GM18951 (cell line): ENCODE measurements around the gene FBXO34.

Experiments
- POLR2A ChIP-seq: IDR thresholded peaks from 4 replicates; pipeline ENCODE4 v1.6.1; 2011; ENCODE audit warnings: mild to moderate bottlenecking; ENCODE audit not compliant: insufficient read length, insufficient read depth; ENCODE audit errors: extremely low read depth
- in situ Hi-C: fragments of 300-500 bp; cut with MboI; formaldehyde crosslinking; loops from one replicate; pipeline ENCODE4 v1.12.0; 2022; ENCODE audit warnings: low sequenced_read_pairs, mixed read lengths, inconsistent platforms; ENCODE audit not compliant: unreplicated experiment

FBXO34 gene, protein sequence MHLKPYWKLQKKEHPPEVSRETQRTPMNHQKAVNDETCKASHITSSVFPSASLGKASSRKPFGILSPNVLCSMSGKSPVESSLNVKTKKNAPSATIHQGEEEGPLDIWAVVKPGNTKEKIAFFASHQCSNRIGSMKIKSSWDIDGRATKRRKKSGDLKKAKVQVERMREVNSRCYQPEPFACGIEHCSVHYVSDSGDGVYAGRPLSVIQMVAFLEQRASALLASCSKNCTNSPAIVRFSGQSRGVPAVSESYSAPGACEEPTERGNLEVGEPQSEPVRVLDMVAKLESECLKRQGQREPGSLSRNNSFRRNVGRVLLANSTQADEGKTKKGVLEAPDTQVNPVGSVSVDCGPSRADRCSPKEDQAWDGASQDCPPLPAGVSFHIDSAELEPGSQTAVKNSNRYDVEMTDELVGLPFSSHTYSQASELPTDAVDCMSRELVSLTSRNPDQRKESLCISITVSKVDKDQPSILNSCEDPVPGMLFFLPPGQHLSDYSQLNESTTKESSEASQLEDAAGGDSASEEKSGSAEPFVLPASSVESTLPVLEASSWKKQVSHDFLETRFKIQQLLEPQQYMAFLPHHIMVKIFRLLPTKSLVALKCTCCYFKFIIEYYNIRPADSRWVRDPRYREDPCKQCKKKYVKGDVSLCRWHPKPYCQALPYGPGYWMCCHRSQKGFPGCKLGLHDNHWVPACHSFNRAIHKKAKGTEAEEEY

DNA sequence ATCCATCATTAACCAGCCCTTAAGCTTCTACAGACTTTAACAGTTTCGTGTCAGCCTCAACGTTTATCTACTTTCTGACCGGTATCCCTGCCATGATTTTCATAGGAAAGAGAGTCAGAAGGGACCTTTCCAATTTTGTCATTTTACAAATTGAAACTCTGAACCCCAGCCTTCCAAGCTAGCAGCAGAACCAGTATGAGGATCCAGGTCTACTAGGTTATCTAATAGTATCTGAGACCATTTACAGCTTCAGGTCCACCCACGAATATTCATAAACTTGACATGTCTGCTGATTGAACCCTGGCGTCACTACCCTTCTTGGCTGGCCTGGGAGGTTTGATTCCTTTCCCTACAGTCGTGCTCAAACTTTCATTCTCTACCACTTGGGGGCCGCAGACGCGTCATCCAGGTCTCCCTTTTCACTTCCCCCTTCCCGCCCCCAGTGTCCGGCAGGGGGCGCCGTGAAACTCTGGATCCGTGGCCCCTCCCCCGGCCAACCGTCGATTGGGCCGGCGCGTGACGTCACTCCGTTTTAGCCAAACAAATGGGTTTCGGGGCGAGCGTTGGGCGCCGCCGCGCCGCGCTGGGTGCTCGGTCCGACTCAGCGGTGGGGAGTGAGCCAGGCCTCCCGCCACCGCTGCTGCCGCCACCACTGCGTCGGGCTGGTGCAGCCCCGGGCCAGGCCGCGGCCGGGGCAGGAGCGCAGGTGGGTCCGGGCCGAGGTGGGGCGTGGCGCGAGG, at the start of gene FBXO34:
Gene FBXO34 (plus strand): TSS at position 590 of the 740 bp plus-strand sequence. CDS start 78,970 bp downstream, outside the sequence.
- TF ChIP-seq POLR2A: peak; percentile 89
- in situ Hi-C loops: no loop called here

DNA sequence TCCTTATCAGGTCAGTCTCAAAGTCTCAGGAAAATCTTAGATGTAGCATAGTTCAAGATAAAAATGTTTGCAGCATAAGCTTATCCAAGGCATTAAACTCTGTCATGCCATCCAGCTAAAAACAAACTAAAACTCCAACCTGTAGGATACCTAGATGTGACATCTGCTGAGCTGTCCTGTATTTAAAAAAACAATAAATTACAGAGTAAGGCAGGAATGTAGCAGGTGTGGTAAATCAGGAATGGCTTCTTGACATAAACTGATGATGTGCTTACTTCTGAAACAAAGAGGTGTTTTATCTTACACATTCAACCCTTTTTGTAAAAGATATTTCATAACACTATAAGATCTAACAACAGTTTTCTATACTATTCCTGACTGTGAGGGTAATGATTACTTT, 49.3 kb upstream of the FBXO34 start:
- in situ Hi-C loops: no loop called here
- TF ChIP-seq POLR2A: no peak

DNA sequence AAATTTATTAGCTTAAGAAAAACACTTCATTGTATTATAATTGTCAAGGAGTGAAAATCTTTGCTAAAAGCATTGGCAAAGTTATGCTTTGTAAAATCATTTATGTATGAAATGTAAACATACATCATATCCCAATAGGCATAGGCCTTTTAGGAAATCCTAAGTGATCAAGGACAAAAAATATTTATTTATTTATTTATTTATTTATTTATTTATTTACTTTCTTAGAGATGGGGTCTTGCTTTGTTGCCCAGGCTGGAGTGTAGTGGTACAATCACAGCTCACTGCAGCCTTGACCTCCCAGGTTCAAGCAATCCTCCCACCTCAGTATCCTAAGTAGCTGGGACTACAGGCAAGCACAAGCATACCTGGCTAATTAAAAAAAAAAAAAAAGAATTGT, 47.9 kb upstream of the FBXO34 start:
- no peak for TF ChIP-seq POLR2A
- in situ Hi-C loops: no loop called here

DNA sequence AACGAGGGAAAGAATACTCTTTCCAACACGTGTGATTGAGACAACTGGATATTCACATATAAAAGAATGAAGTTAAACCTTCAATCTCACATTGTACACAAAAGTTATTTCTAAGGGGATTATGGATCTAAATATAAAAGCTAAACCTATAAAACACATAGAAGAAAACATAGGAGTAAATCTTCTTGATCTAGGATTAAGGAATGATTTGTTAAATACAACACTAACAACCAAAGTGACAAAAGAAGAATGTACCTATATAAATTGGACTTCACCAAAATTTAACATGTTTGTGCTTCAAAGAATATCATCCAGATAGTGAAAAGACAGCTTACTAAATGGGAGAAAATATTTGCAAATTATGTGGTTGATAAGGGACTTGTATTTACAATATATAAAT, 43.0 kb upstream of the FBXO34 start:
- in situ Hi-C loops: loop anchor here (25.0 kb wide), 1 partner anchor 1234 kb away; no protein-coding TSS in a partner anchor
- TF ChIP-seq POLR2A: no peak

DNA sequence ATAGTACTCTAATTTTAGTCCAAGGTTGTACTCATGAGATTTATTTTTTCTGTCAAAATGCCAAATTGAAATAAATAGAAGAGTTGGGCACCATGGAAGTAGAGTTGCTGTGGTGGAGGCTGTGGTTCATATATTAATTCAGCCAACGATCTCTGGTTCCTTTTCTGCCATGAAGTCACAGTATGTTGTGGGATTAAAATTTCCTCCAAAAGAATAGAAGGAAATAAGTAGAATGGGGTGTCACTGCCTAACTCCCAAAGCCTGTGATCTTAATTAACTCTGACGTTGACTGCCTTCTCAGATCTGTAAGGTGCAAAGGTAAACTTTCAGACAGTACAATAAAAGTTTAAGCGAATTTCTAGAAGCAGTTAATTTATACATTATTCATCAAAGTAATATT, 37.6 kb upstream of the FBXO34 start:
- TF ChIP-seq POLR2A: no peak
- in situ Hi-C loops: loop anchor here (25.0 kb wide), 1 partner anchor 1229 kb away; no protein-coding TSS in a partner anchor

DNA sequence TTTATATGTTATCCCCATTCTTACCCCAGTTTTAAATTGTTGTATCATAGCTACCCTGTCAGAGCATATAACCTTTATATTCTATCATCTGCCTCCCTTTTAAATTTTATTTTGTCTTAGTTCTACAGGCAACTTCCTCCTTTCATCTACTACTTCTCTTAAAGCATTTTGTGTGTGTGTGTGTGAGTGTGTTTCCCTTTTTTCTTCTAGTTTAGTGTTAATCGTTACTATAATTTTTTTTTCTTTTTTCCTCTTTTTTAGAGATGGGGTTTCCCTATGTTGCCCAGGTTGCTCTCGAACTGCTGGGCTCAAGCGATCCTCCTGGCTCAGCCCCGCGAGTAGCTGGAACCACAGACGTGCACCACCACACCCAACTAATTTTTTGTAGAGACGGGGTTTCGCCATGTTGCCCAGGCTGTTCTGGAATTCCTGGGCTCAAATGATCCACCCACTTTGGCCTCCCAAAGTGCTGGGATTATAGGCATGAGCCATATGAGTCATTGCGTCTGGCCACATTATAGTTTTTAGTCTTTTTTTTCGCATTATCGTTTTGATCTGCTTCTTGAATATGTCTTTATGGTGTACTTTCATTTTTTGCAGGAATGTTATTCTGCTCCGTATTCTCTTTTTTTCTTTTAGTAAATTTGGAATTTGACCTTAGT, 33.1 kb upstream of the FBXO34 start:
- TF ChIP-seq POLR2A: no peak
- in situ Hi-C loops: loop anchor here (25.0 kb wide), 1 partner anchor 1224 kb away; no protein-coding TSS in a partner anchor

DNA sequence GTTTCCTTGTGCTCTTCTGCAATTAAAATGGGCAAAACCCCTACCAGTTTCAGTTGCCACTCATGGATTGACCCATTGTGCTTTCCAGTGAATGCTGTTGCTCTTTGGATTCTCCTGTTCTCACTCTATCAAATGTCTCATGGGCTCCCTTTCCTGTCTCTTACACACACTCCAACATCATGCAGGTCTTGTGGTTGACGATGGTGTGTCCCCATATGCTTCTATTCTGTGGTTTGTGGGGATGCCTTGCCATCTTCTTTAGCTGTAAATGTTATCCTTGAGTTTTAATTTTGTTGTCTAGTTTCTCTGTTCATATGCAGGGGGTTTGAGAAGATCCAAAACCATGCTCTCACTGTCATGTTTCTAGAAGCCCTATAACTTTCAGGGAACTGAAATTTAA, 31.9 kb upstream of the FBXO34 start:
- in situ Hi-C loops: loop anchor here (25.0 kb wide), 1 partner anchor 1223 kb away; no protein-coding TSS in a partner anchor
- no peak for TF ChIP-seq POLR2A

DNA sequence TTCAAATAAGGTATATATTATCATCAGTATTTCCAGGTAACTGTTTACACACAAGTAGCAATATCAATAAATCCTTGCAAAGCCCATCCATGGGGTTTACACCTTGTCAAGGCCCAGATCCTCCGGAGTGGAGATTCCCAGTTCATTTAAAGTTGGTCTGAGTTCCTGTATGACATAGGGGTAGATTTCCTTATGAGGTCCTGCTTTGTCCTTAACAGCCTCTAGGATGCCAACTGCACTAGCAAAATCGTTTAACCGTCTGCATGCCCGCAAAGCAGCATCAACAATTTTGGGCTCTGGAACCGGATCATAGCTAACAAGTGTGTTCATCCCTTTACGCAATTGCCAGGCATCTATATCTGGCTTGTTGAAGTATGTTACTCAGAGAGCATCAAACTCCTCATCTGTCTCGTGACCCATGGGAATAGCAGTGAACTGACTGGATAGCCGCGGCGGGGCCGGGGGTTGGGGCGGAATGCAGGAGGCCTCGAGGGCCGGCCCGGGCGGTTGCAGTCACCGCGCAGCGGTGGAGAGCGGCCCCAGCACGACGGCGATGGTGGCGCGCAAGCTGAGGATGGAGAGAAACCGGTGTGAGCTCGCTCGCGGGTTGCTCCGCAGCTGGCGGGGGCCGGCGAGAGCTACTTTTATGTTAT, 30.6 kb upstream of the FBXO34 start:
- no peak for TF ChIP-seq POLR2A
- in situ Hi-C loops: loop anchor here (10.0 to 25.0 kb wide), 2 partner anchors 114 to 1222 kb away; no protein-coding TSS in a partner anchor

DNA sequence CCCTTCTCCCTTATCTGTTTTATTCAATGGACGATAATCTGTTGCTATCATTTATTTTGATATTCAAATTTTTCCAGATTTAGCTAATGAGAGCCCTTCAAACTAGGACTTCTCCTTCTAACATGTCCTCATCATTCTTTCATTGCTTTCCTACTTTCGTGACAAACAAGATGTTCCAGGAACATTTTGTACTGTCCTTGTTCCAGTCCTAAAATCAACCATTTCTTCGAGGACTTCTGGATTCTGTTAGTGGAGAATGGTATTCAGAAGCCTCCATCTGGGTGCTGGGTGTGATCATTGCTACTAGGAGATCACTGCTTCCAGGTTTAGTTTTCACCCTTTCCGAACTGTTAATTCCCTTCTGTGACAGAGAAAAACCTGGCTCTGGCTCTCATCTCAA, 29.5 kb upstream of the FBXO34 start:
- TF ChIP-seq POLR2A: no peak
- in situ Hi-C loops: loop anchor here (10.0 to 25.0 kb wide), 2 partner anchors 113 to 1221 kb away; no protein-coding TSS in a partner anchor

DNA sequence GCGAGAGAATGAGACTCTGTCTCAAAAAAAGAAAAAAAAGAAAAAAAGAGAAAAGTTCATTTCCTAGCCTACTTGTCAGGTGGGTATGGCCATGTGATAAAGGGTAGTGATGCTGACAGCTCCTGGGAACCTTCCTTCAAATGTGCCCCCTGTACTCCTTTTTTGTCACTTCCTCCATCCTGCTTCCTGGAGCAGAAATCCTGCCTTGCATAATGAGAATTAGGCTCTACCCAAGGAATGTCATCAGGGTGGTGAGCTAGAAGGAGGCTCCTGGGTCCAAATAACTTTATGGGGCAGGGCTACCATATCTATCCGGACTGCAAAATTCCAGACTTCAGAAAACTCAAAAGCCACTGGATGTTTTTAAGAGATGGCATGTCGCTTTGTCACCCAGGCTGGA, 27.8 kb upstream of the FBXO34 start:
- in situ Hi-C loops: loop anchor here (10.0 to 25.0 kb wide), 2 partner anchors 111 to 1219 kb away; no protein-coding TSS in a partner anchor
- no peak for TF ChIP-seq POLR2A

DNA sequence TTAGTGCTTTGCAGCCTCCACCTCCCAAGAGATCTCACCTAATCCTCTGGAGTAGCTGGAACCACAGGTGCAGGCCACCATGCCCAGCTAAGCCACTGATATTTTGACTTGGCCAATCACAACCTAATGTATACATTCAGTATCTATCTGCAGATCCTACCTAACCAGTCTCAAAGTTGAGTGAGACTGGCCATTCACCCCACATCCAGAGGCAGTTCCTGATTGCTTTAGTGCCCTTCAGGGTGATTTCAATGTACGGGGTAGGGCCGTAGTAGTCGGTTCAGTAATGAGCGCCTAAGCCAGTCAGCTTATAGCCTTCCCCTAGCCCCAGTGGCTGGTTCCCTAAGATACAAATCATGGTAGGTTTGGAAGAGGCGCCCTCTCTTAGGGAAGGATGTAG, 27.4 kb upstream of the FBXO34 start:
- TF ChIP-seq POLR2A: no peak
- in situ Hi-C loops: loop anchor here (10.0 to 25.0 kb wide), 2 partner anchors 111 to 1218 kb away; no protein-coding TSS in a partner anchor

DNA sequence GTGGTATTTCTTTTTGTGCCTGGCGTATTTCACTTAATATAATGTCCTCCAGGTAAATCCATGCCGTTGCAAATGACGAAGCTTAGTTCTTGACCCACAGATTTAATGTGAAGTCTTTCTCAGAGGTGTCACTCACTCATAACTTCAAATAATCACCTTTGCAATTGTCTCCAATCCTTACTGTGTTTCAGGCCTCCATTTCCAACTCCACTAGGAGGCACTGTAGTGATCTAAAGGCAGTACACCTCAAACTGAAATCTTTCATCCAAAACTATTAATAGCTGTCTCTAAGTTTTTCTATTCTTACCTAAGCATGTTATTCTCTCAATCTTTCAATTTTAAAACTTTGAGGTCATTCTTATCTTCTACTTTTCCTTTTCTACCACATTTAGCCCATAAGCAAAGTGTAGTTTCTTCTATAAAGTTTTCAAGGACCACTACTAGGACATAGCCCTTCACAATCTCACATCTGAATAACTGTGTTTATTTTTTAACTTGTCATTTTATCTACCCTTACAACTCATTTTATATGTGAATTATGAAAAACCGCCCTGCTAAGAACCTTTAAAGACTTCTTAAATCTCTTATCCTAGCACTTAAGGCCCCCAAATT, 25.5 kb upstream of the FBXO34 start:
- in situ Hi-C loops: loop anchor here (10.0 to 25.0 kb wide), 2 partner anchors 109 to 1217 kb away; no protein-coding TSS in a partner anchor
- TF ChIP-seq POLR2A: no peak

DNA sequence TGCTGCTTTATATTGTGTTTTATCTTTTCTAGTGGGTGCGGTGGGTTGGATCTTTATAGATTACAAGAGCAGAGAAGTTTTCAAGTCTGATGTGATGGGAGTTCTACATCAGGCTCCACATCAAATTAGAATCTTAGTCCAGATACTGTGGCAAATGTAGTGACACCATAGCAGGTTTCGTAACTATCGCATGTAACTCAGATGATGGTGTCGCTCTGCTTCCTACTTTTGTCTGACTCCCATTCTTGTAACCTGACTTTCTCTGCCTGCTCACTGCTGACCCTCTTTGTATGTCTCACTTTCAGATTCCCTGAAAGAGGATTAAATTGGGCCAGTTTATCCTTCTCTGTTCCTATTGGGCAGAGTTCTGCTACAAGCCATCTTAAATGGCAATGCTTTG, 22.8 kb upstream of the FBXO34 start:
- in situ Hi-C loops: loop anchor here (10.0 to 25.0 kb wide), 2 partner anchors 106 to 1214 kb away; no protein-coding TSS in a partner anchor
- no peak for TF ChIP-seq POLR2A
